ENCODE results near the gene SLC2A11. TPM values are rescaled to one million over a fixed set of nuclear protein-coding genes. Genes with fewer than 3 reads are reported as not detected.
"Not testable (repeated sequence)": the region's sequence is repeated elsewhere in the genome, so short reads cannot be mapped to it uniquely, and the experiment has no call there.

Gene SLC2A11
- total RNA-seq, 1 donor from 2014 or later: 5.3 TPM

DNA sequence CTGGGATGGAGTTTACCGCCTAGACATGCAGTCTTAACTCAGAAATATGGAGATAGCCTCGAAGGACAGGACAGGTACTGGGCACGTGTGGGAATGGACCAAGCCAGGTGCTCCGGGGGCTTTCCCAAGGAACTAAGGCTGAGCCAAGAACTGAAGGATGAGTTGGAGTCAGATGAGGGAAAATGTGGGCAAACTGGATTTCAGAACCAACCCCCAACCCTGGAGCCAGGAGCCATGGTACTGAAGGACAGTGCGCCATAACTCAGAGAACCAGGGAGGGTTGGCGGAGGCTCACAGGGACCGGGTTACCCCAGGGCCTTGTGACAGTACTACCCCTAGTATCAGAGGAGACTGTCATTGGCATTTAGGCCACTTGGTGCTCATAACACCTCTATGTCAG, 34.1 kb downstream of the SLC2A11 start:
- no peak for DNase-seq (ENCODE audit: low read depth in 2 of 2)

DNA sequence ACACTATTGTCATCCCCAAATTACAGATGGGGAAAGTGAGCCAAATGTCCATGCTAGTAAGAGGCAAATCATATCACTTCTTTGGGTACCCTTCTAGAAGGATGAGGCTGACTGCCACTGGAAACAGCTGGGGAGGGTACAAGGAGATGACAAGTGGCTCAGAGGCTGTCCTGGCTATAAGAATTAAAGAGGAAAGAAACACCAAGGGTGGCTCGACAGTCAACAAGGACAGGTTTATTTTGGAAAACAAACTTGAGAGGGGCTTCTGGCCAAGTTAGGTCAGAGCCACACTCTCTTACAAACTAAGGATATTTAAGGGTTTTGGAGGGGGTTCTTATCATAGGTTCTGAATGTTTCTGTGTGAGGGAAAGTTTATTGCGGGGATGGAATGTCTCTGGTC, 34.5 kb downstream of the SLC2A11 start:
- no peak for DNase-seq (ENCODE audit: low read depth in 2 of 2)

DNA sequence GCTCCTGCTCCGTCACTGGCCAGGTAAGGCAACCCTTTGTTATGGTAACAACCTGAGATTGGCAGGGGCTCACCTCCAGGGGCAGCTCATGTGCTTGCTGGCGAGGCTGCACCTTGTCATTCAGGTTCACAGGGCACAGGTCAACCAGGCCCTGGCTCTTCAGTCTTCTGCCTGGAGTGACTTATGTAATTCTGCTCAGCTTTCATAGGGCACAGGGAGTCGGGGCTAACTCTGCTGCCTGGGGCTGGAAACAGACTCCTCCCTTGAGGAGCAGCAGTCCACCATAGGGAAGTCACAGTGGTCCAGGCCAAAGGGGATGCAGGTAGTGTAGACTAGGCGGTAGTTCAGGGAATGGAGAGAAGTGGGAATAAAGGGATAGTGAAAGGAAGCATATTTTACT, 35.0 kb downstream of the SLC2A11 start:
- no peak for DNase-seq (ENCODE audit: low read depth in 2 of 2)

DNA sequence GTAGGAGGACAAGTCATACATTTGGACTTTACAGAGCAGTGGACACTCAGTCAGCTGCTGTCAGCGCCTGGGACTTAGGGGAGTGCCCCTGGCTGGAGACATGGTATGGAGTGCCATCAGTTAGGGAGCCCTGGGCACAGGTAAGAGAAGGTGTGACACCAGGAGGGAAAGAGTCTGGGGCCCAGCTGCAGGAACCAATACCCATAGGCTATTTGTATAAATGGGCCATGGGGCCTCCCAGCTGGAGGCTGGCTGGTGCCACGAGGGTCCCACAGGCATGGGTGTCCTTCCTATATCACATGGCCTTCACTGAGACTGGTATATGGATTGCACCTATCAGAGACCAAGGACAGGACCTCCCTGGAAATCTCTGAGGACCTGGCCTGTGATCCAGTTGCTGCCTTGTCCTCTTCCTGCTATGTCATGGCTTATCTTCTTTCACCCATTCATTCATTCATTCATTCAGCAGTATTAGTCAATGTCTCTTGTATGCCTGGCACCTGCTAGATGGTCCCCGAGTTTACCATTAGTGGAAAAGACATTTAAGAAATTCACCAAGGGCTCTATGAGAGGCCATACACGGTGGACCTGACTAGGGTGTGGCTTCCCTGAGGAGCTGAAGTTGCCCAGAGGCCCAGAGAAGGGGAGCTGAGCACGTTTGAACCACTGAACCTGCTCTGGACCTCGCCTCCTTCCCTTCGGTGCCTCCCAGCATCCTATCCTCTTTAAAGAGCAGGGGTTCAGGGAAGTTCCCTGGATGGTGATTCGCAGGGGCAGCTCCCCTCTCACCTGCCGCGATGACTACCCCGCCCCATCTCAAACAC, 35.7 kb downstream of the SLC2A11 start:
- no peak for DNase-seq (ENCODE audit: low read depth in 2 of 2)

DNA sequence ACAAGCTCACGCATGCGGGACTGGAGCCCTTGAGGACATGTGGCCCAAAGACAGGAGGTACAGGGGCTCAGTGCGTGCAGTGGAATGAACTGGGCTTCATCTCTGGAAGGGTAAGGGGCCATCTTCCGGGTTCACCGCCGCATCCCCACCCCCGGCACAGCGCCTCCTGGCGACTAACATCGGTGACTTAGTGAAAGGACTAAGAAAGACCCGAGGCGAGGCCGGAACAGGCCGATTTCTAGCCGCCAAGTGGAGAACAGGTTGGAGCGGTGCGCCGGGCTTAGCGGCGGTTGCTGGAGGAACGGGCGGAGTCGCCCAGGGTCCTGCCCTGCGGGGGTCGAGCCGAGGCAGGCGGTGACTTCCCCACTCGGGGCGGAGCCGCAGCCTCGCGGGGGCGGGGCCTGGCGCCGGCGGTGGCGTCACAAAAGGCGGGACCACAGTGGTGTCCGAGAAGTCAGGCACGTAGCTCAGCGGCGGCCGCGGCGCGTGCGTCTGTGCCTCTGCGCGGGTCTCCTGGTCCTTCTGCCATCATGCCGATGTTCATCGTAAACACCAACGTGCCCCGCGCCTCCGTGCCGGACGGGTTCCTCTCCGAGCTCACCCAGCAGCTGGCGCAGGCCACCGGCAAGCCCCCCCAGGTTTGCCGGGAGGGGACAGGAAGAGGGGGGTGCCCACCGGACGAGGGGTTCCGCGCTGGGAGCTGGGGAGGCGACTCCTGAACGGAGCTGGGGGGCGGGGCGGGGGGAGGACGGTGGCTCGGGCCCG, 36.5 kb downstream of the SLC2A11 start, which contains the start of gene MIF:
Gene MIF (plus strand): TSS at position 439 of the 765 bp plus-strand sequence. CDS start 92 bp downstream, at position 531.
- DNase-seq (ENCODE audit: low read depth in 2 of 2): peak; percentile 77 to 92

DNA sequence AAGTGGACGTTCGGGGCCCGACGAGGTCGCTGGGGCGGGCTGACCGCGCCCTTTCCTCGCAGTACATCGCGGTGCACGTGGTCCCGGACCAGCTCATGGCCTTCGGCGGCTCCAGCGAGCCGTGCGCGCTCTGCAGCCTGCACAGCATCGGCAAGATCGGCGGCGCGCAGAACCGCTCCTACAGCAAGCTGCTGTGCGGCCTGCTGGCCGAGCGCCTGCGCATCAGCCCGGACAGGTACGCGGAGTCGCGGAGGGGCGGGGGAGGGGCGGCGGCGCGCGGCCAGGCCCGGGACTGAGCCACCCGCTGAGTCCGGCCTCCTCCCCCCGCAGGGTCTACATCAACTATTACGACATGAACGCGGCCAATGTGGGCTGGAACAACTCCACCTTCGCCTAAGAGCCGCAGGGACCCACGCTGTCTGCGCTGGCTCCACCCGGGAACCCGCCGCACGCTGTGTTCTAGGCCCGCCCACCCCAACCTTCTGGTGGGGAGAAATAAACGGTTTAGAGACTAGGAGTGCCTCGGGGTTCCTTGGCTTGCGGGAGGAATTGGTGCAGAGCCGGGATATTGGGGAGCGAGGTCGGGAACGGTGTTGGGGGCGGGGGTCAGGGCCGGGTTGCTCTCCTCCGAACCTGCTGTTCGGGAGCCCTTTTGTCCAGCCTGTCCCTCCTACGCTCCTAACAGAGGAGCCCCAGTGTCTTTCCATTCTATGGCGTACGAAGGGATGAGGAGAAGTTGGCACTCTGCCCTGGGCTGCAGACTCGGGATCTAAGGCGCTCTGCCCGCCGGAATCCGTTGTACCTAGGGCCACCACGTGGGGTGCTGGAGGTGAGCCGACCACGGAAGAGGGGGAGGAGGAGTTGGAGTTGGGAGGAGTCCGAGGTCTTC, 37.3 kb downstream of the SLC2A11 start:
- peak; percentile 35 to 74 for DNase-seq (ENCODE audit: low read depth in 2 of 2)

DNA sequence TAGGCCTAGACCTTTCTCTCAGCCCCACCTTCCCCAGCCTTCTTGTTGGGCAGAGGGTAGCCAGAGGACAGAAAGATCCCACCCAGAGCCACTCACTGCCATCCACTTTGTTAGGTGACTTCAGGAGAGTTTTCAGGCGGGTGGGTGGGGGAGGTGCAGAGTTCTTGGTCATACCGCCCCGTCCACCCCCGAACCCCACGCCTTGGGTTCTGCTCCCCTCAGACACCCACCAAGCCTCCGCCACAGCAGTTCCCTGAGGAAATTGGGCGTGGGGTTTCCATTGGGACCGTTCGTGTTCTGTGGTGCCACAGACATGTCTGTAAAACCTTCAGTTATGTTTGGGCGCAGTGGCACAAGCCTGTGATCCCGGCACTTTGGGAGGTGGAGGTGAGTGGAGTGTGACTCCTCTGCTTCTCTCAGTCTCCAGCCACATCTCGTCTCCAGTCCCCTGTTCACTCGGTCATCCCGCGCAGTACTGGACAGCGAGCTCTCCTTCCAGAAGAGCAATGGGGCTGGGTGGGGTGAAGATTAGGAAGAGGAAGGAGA, 38.0 kb downstream of the SLC2A11 start:
- no peak for DNase-seq (ENCODE audit: low read depth in 2 of 2)

DNA sequence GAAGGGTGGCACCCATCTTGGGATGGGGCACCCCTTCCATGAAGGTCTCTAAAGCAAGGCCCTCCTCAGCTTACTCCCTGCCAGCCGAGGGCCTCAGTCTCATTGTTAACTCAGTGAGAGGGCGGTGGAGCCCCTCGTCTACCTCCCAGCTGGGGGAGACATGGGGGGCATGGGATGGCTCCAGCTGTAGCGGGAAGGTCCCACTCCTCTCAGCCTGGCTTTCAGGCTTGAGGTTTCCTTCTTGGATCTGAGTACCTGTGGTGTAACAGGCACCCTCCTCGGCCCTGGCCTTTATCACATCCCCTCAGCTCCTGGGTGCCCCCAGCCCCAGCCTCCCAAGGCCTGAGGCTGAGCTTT, 38.5 kb downstream of the SLC2A11 start:
- DNase-seq (ENCODE audit: low read depth in 2 of 2): no peak

DNA sequence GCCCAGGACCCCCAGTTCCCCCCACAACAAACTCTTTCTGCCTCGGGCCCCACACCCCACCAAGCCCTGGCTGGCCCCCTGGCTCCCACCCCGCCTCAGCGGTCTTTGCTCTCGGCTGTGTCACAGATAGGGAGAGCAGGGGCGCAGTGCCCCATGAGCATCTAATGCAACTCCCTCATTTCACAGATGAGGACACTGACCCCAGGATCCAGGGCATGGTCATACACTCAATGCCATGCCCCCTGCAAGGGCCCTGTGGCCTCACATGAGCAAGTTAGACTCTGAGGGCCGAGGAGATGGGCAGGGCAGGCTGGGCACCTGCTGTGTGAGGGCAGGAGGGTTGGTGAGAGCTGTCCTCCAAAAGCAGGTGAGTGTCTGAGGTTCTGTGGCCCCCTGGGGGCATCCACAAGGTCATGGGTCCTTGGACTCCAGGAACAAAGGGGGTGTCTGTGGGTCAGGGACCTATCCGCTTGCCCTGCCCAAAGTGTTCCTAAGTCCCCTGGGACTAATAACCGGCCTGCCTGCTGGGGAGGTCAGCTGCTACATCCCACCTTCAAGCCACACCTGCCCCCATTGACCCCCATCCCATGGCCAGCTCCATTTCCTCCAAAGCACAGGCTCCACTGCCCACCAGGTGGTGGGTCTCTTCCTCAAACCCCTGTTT, 39.0 kb downstream of the SLC2A11 start:
- no peak for DNase-seq (ENCODE audit: low read depth in 2 of 2)

DNA sequence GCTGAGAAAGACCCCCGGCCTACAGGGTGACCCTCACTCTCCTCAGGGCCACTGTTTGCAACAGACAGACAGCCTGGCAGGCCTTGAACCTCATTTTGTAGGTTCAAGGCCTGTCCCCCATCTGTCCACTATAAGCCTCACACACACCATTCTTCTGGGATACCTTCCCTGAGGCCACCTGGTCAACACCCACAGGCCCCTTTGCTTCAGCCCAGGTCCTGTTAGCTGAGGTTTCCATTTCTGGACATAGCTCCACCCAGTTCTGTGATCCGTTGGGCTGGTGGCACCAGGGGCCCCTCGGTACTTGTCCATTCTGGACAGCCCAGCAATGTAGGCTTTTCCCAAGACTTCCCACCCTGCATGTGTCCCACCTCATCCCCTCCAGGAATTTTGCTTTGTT, 39.6 kb downstream of the SLC2A11 start:
- no peak for DNase-seq (ENCODE audit: low read depth in 2 of 2)

DNA sequence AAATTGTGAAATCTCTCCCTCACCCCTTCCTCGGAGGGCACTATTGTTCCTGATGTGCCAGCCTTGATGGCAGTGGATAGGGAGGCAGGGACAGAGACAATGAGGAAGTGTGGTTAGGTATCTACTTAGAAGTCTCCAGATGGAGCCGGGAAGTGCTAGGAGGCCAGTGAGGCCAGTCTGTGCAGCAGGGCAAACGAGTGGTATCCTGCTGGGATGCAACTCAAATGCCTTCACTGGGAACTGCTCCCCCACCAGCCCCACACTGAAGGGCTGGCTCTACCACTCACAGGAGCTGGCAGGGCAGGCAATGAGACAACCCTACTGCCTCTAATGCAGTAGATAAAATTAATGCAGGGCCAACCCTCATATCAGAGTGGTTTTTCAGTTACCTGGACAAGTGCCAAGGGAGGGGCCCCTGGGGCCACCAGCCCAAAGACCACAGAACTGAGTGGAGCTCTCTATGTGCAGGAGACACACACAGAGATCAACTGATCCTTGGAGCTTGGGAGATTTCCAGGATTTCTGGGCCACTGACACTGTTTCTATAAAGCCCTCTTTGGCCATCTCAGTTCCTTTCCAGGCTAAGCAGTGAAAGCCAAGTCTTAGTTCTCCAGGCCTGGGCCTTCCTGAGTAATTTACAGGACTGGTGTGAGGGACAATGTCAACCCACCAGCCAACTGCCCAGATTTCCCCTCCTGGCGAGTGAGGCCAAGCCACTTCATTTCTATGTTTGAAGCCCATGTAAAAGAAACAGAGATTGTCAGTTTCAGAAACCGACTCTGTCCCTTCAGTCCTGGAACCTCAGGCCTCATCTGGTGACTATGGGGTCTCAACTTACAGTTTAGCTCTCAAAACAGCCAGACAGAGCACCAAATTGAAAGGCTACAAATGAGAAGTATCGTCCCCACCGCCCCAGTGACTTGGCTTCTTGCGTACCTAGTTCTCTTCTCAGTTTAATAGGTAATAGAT, 40.6 kb downstream of the SLC2A11 start:
- no peak for DNase-seq (ENCODE audit: low read depth in 2 of 2)

DNA sequence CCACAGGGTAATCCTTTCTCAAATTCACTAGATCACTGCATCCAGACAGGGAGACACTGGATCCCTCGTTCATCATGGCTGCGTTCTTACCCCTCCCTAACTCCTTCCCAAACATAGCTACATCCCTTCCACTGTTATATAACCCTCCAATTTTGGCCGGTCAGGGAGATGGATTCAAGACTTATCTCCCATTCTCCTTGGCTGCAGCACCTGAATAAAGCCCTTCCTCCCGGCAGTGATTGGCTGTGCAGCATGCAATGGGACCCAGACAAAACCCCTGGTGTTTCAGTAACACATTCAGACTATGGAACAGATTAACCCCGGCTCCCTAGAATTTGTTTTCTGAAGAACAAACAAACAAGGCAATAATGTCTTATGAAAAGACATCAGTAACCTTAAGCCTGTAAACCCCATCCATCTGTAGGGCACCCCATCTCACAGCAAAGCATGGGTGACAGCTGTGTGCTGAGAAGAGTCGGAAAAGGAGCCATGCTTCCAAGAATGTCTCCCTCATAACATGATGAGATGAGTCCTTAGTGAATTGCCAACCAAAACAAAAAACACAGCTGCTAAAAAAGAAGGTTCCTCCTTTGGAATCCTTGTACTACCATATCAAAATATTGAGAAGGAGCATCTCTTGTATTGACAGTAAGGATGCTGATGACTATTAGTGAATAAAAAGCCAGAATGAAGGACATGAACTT, 41.5 kb downstream of the SLC2A11 start:
- no peak for DNase-seq (ENCODE audit: low read depth in 2 of 2)

DNA sequence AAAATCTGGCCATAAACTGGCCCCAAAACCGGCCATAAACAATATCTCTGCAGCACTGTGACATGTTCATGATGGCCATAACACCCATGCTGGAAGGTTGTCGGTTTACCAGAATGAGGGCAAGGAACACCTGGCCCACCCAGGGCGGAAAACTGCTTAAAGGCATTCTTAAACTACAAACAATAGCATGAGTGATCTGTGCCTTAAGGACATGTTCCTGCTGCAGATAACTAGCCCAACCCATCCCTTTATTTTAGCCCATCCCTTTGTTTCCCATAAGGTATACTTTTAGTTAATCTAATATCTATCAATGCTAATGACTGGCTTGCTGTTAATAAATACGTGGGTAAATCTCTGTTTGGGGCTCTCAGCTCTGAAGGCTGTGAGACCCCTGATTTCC, 42.6 kb downstream of the SLC2A11 start:
- DNase-seq (ENCODE audit: low read depth in 2 of 2): not testable (repeated sequence)

DNA sequence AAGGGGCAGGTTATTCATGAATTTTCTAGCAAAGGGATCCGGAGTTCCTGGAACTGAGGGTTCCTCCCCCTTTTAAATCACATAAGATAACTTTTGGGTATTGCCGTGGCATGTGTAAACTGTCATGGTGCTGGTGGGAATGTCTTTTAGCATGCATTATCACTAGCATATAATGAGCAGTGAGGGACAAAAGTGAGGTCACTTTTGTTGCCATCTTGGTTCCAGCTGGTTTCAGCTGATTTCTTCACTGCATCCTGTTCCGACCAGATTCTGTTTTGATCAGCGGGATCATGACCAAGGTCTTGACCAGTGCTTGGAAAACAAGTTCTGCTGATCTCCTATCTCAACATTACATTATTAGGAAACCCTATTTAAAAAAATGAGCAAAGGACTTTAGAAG, 43.9 kb downstream of the SLC2A11 start:
- DNase-seq (ENCODE audit: low read depth in 2 of 2): no peak

DNA sequence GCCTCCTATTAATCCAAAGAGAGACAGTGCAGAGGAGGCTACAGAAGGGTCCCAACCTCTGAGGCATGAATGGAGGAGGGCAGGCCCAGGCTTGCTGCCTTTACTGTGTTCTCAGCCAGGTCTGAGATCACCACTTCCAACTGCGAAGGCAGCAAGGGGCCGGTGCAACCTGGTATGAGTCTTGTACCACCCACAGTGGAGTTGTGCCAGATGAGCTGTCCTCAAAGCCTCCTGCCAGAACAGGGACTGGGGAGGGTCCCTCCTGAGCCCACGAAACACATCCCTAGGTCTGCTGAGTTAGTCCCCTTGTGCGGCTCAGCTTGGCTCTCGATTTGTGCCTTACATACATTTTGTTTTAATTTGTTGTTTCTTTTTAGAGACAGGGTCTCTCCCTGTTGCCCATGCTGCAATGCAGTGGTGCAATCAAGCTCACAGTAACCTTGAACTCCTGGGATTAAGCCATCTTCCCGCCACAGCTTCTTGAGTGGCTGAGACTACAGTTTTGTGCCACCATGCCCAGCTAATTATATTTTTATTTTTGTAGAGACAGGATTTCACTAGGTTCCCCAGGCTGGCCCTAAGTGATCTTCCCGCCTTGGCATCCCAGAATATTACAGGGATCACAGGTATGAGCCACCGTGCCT, 45.8 kb downstream of the SLC2A11 start:
- no peak for DNase-seq (ENCODE audit: low read depth in 2 of 2)

DNA sequence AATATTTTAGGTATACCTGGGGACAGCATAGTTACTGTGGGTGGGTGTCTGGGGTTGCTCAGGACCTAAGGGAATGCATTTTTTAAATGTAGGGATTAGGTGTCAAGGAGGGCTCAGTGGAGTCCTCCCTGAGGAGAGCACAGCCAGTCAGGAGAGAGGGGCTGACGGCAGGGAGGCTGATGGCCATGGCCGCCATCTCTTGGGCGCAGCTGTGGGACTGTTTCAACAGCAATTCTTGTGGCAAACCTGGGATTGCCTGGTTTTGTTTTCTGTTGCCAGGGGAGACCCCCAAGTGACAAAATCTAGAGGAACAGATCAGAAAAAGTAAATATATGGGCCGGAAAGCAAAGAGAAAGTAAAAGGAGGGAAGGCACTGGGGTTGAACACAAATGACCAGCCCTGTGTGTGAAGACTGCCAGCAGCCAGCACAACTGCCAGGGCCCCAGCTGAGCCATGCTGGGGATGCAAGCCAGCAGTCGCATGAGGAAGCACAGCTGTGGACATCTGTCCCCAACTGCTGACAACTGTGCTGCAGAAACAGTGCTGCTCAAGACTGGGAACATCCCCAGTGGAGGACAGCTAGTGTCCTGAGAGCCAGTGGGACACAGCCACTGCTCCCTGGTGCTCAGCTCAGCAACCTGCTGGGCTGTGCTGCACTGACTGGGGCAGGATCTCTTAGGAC, 47.0 kb downstream of the SLC2A11 start:
- DNase-seq (ENCODE audit: low read depth in 2 of 2): no peak

DNA sequence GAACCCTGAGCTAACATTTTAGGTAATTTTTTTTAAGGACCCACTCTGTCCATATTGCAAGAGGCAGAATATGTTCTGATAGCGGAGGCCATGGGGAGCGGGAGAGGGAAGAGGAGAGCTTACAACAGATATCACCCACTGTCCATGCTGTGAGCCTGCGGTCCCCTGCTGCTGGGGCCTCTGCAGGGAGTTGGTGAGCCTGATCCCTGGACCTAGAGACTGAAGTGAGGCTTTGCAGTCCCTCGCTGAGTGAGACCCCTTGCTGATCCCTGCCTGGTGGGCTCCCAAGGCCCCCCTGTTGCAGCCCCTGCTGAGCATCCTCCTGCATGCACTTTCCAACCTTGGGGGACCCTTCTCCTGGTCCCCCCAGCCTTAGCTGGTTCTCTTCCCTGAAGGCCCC, 49.0 kb downstream of the SLC2A11 start:
- DNase-seq (ENCODE audit: low read depth in 2 of 2): no peak

DNA sequence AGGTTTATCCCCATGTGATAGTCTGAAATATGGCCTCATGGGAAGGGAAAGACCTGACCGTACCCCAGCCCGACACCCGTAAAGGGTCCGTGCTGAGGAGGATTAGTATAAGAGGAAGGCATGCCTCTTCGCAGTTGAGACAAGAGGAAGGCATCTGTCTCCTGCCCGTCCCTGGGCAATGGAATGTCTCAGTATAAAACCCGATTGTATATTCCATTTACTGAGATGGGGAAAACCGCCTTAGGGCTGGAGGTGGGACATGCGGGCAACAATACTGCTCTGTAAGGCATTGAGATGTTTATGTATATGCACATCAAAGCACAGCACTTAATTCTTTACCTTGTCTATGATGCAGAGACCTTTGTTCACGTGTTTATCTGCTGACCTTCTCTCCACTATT, 49.7 kb downstream of the SLC2A11 start:
- not testable (repeated sequence) for DNase-seq (ENCODE audit: low read depth in 2 of 2)
